Suppressor macrophage treated with lipopolysaccharide for 4 hours (primary cell): ENCODE results near the gene RPS17.
"Not testable (repeated sequence)": the region's sequence is repeated elsewhere in the genome, so short reads cannot be mapped to it uniquely, and the experiment has no call there.

ENCODE experiments used
- DNase-seq: peaks from one replicate; pipeline ENCODE4 v3.0.0-alpha.2; 2020

Gene RPS17

GRCh38 chr15:82505842-82506241 is 34.4 kb downstream of the RPS17 start:
- not testable (repeated sequence) for DNase-seq

GRCh38 chr15:82504074-82504473 is 36.2 kb downstream of the RPS17 start:
- DNase-seq: not testable (repeated sequence)

GRCh38 chr15:82502700-82503339 is 37.4 kb downstream of the RPS17 start:
- not testable (repeated sequence) for DNase-seq

- not testable (repeated sequence) for DNase-seq
Measured at GRCh38 chr15:82500772-82501171, 39.5 kb downstream of the RPS17 start.

GRCh38 chr15:82497978-82498377 is 42.3 kb downstream of the RPS17 start:
- not testable (repeated sequence) for DNase-seq

GRCh38 chr15:82488250-82488649 is 52.0 kb downstream of the RPS17 start:
- not testable (repeated sequence) for DNase-seq

- not testable (repeated sequence) for DNase-seq
Measured at GRCh38 chr15:82487045-82487444, 53.2 kb downstream of the RPS17 start.
